D721Med (cell line): ENCODE data around the gene DPP3.

ENCODE experiments used
- DNase-seq: peaks from one replicate; pipeline ENCODE4 v3.0.0; 2011; ENCODE audit warnings: low spot score; ENCODE audit not compliant: insufficient read length
- FAIRE-seq: peaks from 2 replicates; lab custom pipeline; 2011; peaks lifted over from hg19 to GRCh38; lab: Jason Lieb, UNC
- TF ChIP-seq, protein P1 (sequence below): IDR thresholded peaks from 2 replicates; pipeline ENCODE4 v1.5.1; 2012; ENCODE audit warnings: mild to moderate bottlenecking, control low read depth; ENCODE audit not compliant: insufficient read depth; ENCODE audit errors: missing control alignments

DPP3 gene

DNA sequence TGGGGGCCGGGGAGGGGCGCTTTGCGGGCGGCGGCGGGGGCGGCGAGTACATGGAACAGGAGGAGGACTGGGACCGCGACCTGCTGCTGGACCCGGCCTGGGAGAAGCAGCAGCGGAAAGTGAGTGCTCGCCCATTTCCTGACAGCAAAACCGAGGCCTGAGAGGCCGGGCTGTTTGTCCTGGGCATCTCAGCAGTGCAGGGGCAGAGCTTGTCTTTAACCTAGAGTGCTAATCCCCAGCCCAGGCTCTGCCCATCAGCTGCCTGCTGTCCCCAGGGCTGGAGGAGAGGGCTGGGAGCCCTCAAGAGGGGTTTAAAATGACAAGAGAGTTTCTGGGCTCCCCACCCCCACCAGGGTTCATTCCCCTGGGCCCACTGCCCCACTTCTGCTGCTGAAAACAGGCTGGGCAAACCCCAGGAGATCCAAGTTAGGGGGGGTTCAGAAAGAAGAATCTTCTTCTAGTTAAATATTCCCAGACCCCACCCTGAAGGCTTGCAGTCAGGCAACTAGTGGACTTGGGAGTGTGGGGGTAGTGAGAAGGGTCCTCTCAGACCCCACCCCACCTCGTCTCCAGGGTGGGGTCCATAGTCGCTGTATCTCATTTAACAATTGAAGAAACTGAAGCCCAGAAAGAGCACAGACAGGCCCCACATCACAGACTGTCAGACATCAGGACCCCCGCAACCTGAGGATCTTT is 66.9 kb downstream of the DPP3 start:
- DNase-seq (no peak), FAIRE-seq (no peak)
- TF ChIP-seq, protein P1, sequence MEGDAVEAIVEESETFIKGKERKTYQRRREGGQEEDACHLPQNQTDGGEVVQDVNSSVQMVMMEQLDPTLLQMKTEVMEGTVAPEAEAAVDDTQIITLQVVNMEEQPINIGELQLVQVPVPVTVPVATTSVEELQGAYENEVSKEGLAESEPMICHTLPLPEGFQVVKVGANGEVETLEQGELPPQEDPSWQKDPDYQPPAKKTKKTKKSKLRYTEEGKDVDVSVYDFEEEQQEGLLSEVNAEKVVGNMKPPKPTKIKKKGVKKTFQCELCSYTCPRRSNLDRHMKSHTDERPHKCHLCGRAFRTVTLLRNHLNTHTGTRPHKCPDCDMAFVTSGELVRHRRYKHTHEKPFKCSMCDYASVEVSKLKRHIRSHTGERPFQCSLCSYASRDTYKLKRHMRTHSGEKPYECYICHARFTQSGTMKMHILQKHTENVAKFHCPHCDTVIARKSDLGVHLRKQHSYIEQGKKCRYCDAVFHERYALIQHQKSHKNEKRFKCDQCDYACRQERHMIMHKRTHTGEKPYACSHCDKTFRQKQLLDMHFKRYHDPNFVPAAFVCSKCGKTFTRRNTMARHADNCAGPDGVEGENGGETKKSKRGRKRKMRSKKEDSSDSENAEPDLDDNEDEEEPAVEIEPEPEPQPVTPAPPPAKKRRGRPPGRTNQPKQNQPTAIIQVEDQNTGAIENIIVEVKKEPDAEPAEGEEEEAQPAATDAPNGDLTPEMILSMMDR: no peak

- TF ChIP-seq, protein P1: no peak
- no peak for DNase-seq
- no peak for FAIRE-seq
Measured at GRCh38 chr11:66547662-66548009, 67.4 kb downstream of the DPP3 start.

DNA sequence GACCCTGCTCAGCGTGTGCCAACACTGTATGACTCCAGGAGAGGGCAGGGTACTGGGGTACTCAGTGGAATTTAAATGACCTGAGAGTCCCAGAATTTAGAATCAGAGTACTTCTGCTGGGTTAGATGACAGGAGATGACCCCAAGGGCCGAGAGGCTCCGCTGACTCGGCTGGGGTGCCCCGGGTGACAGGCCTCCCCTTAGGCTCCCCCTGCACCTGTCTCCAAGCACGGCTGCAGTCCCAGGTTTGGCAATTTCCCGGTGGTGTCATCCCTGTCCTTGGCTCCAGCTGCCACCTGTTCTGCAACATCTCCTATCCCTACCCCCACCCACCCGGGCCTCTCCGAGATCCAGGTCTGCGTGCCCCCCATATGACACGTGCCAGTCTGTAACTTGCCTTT is 67.8 kb downstream of the DPP3 start:
- DNase-seq: no peak
- TF ChIP-seq, protein P1: no peak
- FAIRE-seq: no peak

DNA sequence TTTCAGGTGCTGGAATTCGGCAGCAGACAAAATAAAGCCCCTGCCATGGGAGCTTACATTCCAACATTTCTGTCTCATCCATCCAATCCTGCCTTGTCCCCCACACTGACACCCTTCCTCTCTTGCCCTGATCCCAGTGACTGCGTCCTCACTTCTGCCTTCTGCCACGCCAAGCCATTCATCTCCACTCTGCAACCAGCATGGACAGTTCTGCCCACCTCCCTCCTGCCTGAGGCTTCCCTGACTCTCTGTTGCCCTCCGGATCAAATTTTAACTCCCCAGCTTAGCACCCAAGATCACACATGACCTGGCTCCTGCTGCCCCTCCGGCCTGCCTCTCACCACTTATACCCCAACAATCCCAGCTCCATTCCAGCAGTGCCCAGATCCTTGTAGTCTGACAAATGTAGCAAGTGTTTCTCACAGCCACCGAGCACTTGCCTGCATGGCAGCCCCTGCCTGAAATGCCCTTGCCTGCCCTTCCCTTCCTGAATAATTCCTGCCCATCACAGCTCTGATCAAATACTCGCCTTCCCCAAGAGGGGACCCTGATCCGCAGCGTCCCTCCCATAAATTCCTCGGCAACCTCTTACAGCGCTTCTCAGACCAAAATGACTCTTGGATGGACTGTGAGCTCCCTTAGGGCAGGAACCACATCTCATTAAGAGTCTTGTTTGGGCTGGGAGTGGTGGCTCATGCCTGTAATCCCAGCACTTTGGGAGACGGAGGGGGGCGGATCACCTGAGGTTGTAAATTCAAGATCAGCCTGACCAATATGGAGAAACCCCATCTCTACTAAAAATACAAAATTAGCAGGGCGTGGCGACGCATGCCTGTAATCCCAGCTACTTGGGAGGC is 68.8 kb downstream of the DPP3 start:
- FAIRE-seq (no peak), DNase-seq (no peak)
- TF ChIP-seq, protein P1: no peak

GRCh38 chr11:66549696-66550095 is 69.5 kb downstream of the DPP3 start:
- DNase-seq: no peak
- TF ChIP-seq, protein P1: no peak
- no peak for FAIRE-seq

GRCh38 chr11:66550887-66551286 is 70.7 kb downstream of the DPP3 start:
- TF ChIP-seq, protein P1: no peak
- DNase-seq (no peak), FAIRE-seq (no peak)

GRCh38 chr11:66554602-66555001 is 74.4 kb downstream of the DPP3 start:
- TF ChIP-seq, protein P1: no peak
- FAIRE-seq: no peak

More at GRCh38 chr11:66554602-66555001, 74.4 kb downstream of the DPP3 start:
- no peak for DNase-seq
